LoVo (cell line): Measurements from ENCODE around the gene RERE.
A peak's percentile ranks its signal among the peaks of the same experiment; 100 is the strongest.

ENCODE experiments used
- DNase-seq: peaks from one replicate; pipeline ENCODE4 v3.0.0-alpha.2; 2016; ENCODE audit warnings: low spot score

RERE gene

DNA sequence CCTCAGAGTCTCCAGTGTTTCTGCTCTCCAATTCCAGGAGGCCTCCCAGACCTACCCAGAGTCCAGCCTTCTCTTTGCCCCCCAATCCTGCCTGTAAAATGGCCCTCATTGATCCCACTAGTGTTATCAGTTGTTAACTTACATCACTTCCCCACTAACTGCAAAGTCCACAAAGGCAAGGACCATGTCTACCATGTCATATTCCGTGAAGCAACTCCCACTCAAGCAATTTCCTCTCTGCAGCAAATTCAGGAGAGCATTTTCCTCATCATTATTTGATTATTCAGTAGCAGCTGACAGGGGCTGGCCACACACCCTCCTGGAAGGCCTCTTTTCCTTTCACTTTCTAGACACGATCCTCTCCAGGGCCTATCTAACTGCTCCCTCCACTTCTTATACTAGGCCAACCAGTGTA, 153.5 kb downstream of the RERE start:
- DNase-seq: no peak

DNA sequence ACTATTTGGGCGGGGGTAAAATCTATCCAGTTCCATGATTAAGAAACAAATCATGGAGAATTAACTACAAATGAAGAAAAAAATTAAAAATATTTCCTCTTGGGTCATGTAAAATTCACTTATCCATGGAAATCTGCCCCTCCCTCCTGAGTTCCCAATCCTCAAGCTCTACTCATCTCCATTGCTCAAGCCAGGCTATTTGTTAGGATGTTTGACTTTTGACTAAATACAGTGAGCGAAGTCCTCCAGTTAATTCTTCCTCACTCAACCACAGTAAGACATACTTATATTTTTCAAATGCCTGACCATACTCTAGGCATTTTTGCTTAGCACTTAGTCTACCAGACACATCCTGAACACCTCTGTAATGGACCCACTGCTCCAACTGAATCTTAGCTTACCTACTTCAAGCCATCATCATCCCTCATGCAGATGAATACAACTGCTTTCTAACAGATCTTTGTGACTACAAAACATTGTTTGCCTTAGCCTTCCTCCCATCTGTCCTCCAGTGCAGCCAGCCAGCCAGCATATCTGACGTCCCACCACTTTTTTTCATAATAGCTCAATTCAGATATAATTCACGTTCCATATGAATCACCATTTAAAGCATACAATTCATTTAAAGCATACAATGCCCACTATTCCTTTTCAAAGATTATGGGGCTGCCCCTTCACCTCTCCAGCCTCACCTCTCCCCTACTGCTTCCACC, 154.2 kb downstream of the RERE start:
- no peak for DNase-seq

DNA sequence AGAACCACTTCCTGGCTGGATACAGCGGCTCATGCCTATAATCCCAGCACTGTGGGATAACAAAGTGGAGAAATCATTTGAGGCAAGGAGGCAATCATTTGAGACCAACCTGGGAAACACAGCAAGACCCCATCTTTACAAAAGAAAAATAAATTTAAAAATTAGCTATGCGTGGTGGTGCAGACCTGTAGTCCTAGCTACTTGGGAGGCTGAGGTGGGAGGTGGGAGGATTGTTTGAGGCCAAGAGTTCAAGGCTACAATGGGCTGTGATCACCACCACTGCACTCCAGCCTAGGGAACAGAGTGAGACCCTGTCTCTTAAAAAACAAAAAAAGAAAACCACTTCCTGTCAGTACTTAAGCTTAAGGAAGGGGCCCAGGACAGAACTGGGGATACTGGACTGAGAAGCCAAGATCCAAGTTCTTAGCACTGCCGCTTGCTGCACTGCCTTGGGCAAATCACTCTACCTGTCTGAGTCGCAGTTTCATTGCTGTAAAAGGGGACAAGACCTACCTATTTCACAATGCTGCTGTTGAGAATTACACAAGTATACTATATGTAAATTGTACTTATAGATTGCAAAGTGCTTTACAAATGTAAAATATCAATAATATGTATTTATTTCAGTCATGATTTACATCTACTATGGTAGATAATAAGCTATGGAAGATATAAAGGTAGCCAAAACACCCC, 154.9 kb downstream of the RERE start:
- DNase-seq: no peak

DNA sequence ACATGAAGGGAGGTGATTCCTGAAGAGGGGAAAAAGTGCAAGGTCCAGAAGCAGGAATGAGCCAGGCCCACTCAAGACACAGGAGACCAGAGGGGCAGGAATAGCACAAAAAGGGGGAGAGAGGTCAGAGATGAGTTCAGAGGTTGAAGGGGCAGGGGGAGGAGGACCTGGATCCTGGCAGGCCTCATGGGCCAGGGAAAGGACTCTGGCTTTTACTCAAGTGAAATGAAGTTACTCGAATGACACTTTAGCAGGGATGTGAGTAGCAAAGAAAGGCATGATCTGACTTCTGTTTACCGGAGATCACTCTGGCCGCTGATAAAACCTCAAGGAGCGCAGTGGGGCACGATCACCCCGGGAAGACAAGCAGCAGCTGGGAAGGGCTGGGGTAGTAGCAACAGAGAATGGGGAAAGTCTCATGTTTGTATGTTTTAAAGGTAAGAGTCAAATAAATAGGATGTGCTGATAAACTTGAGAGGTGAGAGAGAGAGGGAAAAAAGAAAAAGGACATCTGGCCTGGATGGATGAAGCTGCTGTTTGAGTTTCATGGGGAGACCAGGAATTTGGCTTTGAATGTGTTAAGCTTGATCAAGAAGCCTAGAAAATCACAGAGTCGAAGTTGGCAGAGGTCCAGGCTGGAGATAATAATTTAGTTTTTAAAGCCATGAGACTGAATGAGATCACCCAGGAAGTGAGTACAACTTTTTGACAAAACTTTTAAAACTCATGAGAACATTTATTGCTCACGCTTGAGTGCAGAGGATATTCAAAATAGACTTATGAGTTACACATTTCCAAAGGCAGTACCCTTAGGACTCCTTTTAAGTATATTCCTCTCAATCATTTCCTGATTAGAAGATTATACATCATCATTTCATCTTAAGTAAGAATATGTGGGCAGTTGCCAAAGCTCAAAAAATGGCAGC, 156.0 kb downstream of the RERE start:
- DNase-seq: peak; percentile 8

DNA sequence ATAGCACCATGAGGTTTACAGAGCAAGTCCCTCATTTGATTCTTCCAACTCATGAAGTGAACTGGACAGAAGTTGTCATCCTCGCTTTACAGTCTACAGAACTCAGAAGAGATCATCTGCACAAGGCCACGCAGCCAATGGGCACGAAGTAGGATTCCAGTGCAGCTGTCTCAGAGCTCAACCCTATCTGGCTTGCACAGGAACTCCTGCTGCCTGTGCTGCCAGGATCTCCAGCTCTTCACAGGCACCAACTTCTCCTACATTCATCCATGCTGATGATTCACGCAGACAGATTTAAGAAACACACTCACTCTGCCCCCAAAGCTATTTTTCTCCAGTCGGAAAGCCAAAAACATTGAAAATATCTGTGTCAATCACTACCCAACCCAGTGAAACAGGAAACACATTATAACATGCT, 157.0 kb downstream of the RERE start:
- DNase-seq: no peak

DNA sequence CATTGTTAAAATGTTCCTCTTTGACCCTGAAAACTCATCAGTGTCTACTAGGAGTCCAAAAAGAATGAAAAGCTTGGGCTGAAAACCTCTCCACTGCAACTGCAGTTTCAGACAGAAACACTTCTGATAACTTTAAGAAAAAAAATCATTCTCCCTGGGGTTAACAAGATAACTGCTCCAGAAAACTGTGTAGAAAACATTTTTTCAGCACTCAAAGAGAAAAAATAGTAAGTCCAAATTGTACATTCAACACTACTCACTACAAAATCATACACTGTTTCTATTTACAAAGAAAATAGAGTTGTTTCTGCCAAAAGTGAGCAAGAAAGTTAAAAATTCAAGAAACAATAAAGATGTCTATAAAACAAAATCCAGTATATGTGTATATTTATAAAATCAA, 157.8 kb downstream of the RERE start:
- DNase-seq: no peak

DNA sequence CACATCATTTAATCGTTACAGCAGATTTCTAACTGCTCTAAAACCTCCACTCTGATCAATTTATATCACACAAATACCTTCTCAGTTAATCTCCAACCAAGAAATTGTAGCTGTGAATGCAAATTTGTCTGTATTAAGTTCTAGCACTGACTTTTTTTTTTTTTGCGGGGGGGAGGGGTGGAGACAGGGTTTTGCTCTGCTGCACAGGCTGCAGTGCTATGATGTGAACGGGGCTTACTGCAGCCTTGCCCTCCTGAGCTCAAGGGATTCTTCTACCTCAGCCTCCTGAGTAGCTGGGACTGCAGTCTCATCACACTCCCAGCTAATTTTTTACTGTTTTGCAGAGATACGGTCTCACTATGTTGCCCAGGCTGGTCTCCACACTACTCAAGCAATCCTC, 163.6 kb downstream of the RERE start:
- DNase-seq: no peak

DNA sequence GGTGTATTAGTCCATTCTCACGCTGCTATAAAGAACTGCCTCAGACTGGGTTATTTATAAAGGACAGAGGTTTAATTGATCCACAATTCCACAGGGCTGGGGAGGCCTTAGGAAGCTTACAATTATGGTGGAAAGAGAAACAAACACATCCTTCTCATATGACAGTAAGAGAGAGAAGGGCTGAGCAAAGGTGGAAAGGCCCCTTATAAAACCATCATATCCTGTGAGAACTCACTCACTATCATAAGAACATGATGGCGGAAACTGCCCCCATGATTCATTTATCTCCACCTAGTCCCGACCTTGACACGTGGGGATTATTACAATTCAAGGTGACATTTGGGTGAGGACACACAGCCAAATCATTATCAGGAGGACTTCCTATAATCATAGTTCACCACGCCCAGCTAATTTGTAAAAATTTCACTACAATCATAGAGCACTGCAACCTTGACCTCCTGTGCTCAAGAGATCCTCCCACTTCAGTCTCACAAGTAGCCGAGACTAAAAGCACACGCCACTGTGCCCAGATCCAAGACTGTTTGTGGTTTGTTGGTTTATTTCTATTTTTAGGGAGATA, 164.9 kb downstream of the RERE start:
- no peak for DNase-seq

DNA sequence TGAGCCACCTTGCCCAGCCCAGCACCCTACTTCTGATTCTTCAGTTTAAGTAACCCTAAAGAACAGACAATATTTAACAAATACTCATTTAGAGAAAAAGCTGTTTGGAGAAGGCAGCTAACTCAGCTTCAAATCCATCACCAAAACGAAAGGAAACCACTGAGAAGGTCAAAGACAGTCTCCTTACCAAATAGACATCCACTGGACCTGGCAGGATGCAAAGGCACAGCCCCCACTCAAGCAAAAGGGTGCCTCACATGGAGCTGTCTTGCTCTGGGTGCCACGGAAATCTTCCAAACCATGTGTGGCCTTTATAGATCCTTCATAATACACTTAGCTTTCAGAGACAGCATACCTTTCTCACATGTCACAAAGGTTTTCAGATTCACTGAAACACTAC, 165.5 kb downstream of the RERE start:
- no peak for DNase-seq

DNA sequence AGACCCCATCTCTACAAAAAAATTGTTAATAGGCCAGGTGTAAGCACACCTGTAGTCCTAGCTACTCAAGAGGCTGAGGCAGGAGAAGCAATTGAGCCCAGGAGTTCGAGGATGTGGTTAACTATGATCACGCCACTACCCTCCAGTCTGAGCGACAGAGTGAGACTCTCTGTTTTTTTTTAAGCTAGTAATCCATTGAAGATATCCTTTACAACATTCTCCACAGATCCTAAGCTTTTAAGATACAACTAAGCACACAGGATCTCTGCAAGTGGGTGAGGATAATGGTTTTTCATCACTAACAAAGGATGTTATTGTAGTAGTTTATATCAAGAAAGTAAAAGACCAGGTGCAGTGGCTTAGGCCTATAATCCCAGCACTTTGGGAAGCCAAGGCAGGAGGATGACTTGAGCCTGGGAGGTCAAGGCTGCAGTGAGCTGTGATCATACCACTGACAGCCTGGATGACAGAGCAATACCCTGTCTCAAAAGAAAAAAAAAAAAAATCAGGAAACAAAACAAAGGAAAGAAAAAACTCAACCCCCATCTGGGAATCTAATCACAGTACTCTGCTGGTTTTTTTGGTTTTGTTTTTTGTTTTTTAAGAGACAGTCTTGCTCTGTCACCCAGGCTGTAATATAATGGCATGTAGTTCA, 166.1 kb downstream of the RERE start:
- DNase-seq: no peak

DNA sequence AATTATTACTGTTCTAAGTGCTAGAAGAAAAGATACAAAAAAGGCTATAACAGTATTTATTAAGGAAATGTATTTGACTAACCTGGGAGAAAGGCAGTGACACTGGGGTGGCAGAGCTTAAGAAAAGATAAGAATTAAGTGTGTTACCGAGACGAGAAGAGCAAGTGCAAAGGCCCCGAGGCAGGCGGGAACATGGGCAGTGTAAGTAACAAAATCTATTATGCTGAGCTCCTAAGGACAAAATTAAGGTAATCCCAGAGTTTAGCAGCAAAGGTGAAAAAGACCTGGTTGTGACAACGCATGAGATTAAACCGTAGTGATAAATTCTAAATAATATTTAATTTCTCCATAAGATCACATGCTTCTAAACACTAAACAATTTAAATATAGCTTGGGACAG, 167.6 kb downstream of the RERE start:
- no peak for DNase-seq

DNA sequence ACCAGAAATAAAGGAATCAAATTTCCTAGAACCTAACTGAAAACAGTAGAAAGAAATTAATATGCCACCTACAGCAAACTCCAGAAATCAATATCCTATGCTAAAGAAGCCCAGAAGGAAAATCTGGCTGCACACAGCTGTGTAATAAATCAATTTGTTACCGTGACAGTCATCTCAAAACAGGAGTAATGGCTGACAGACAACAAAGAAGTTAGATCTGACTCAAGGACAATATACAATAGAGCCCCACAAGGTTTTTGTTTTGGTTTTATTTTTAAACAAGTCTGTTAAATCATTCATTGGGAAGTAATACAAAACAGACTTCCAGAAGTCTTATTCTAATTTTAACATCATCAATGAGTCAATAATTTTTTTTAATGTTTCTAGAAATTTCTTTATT, 168.4 kb downstream of the RERE start:
- no peak for DNase-seq

DNA sequence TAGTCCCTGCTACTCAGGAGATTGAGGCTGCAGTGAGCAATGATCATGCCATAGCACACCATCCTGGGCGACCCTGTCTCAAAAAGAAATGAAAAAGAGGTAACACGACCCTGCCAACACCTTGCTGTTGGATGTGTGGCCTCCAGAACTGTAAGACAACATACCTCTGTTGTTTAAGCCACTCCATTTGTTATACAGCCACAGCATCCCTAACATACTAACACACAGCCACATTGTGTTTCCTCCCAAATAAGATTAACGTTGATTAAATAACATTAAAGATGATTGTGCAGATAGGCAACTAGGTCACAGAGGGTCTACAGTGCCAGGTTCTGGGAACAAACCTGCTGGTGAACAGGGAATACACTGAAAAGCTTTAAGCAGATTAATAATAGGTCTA, 170.4 kb downstream of the RERE start:
- DNase-seq: no peak

DNA sequence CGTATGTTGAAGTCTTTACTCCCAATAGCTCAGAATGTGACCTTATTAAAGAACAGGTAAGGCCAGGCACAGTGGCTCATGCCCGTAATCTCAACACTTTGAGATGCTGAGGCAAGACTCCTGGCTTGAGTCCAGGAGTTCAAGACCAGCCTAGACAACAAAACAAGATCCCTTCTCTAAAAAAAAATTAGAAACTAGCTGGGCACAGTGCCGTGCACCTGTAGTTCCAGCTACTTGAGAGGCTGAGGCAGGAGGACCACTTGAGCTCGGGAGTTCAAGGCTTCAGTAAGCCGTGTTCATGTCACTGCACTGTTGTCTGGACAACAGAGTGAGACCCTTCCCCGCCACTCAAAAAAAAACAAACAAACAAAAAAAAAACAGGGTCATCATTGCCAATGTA, 171.3 kb downstream of the RERE start:
- DNase-seq: no peak

DNA sequence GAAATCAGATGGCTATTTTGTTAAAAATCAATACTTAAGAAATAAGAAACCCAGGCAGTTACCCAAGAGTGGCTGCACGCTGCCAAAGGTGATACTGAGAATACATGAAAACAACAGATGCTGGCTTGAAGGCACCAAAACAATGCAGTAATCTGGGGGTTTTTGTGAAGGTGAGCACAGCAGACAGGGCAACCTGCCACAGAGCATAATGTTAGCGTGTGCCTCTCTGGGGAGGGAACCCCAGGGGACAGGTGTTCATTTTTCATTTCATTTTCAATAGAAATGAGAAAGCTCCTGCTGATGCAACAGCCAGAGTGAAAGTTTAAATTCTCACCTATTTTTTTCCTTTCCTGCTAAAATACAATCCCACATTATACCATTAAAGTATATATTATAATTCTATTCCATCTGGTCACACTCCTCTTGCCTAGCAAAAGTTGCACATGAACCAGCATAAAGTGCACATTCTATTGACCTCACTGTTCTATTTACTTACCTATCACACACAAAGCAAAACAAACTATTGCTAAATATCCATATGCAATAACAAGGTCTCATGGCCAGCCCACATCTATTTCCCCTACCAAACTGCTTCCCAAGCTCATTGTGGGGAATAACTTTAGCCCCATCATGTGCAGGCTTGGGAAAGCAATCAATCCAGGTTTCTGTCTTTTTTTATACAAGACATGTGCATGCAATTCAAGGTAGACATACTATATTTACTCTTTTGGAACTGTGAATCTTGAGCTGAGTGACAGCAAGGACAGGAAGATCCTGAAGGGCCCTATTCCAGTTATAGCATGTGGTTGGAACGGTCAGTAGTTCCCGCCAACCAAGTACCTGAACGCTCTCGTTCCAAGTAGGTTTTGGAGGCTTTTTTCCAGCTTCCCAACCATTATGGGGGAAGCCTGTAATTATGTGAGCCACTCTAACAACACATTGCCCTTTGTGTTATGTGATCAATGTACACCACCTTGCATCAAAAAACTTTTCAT, 173.6 kb downstream of the RERE start:
- DNase-seq: no peak

DNA sequence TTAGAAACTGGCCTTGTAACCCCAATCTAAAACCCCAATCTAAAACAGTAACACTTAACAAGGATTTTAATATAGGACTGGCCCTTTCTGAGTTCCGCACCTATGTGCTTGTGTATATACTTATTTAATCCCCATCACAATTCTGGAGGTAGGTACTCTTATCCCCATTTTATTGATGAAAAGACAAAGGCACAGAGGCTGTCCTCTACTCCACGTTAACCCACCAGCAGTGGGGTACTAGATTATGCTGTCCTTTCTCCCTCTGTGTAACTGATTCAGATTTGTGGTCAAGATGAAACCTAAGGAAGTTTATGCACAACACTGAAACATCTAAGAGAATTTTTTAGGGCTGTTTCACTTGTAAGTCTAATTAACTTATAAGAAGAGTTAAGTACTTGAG, 175.3 kb downstream of the RERE start:
- DNase-seq: no peak

DNA sequence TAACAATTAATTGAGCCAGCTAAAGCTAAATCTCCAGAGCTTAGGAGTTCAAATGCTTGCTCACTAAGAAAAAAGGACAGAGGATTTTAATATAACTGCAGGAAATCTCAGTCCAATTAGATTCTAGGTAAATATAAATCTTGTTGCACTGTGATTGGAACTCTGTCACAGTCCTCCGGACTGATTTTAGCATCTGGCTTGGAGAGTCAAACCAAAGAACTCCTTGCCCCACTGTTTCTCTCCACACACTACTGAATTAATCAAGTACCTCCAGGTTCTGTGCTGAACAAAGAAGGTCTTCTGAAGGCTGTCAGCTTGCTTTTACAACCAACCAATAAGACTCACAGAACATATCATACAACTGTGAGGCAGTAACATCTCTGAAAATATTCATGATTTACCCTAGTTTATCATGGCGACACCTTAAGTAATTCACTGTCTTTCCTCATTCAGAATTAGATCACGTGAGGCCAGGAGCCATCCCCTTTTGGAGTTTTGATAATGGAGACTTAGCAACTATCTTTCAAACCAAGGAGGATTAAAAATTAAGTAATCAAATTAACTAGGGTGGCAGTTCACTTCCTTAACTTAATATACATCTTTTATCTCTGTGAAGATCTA, 176.0 kb downstream of the RERE start:
- no peak for DNase-seq

DNA sequence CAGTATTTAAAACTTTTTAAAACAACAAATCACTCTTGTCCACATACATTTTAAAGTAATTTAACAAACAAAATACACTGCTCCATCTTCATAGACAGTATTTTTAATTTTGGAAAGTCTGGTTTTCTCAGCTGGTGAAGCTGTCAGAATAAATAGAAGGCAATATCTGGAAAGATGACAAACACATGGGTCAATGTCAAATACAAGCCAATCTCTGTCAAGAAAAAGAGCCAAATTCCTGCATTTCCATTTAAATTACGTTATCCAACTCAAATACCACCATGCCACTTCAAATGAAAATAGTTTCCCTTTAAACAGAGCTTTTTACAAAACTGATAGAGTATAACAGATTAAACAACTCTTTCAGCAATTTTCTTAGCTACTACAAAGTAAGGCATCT, 176.5 kb downstream of the RERE start:
- no peak for DNase-seq

DNA sequence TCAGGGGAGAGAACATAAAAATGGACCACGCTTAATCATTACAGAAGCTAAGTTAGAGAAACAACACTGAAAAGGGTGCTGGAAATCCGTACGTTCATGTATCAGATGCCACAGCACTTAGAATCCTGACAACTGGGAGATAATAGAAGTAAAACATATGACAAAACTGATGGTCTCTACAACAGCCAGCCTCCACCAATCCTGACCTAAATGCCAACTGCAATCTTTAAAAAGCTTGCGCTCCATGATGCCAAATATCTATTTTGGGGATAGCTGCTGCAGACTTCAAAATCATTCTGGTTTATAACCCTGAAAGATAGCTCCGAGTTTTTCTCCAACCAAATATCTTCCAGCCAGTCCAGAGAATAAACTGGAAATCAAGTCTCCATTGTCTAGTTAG, 178.3 kb downstream of the RERE start:
- DNase-seq: no peak
